GM19328 (cell line): ENCODE measurements around the gene PCID2.
"Not testable (repeated sequence)": the region's sequence is repeated elsewhere in the genome, so short reads cannot be mapped to it uniquely, and the experiment has no call there.

Source experiments
- ATAC-seq: cut with Tn5 transposase; IDR thresholded peaks from one replicate; pipeline ENCODE4 v1.9.1; 2021; ENCODE audit warnings: mild to moderate bottlenecking, moderate library complexity; ENCODE audit not compliant: unreplicated experiment

PCID2 gene

GRCh38 chr13:113208421-113209335, at the start of gene PCID2:
PCID2 (minus strand) TSS chr13:113208669; CDS start chr13:113208634, 35 bp downstream.
- ATAC-seq, result peak; percentile 69

DNA sequence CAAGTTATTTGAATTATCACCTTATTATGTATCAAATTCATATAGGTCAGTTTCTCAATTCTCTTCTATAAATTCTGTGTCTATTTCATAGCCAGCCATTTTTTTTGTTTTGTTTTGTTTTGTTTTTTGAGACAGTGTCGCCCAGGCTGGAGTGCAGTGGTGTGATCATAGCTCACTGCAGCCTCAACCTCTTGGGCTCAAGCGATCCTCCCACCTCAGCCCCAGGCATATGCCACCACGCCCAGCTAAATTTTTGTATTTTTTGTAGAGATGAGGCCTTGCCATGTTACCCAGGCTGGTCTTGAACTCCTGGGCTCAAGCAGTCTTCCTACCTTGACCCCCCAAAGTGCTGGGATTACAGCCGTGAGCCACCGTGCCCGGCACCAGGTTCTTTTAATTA, 49.4 kb upstream of the PCID2 start:
- ATAC-seq, result not testable (repeated sequence)

DNA sequence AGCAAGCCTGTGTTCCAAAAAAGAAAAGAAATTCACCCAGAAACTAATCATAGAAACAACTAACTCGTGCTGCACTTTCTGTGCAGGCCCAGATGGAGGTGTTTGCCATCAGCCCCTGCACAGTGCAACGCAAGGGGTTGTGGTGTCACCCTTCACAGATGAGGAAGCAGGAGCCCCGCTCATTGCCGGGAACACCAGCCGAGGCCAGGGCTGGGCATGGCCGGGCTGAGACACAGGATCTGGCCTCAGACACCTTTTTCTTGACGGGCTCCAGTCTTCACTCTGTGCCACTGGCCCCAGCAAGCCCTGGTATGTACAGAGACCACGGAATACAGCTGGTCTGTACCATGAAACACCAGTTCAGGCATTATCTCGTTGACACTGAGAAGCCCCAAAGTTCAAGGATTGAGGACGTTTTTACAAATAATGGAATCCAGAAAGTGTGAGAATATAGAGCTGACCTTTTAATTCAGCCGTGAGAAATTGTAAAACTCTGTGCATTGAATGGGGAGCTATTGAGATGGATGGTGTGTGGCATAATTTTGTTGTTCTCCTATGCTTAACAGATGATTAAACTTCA, 44.1 kb upstream of the PCID2 start:
- ATAC-seq, result no peak

GRCh38 chr13:113245849-113246796, 37.7 kb upstream of the PCID2 start:
- ATAC-seq, result no peak

GRCh38 chr13:113243847-113244246, 35.4 kb upstream of the PCID2 start:
- ATAC-seq, result no peak

- not testable (repeated sequence) for ATAC-seq
These were observed 33.2 kb upstream of the PCID2 start for GRCh38 chr13:113241623-113242022.

- ATAC-seq, result no peak
These were observed 31.5 kb upstream of the PCID2 start for GRCh38 chr13:113239986-113240385.

DNA sequence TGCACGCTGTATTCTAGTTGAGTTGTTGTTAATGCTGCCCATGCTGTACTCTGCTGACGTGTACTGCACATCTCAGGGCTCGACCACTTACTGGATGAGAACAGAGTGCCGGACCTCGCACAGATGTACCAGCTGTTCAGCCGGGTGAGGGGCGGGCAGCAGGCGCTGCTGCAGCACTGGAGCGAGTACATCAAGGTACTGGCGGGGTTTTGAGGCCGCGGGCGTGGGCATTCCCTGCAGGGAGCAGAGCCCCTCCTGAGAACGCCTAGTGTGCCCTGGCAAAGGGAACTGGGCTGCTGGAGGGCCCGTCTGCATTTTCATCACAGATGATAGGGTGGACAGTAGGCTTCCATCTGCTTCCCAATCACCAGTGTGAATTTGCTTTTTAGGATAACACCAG, 30.9 kb upstream of the PCID2 start:
- no peak for ATAC-seq

- no peak for ATAC-seq
These were observed 30.1 kb upstream of the PCID2 start for GRCh38 chr13:113238536-113238935.

DNA sequence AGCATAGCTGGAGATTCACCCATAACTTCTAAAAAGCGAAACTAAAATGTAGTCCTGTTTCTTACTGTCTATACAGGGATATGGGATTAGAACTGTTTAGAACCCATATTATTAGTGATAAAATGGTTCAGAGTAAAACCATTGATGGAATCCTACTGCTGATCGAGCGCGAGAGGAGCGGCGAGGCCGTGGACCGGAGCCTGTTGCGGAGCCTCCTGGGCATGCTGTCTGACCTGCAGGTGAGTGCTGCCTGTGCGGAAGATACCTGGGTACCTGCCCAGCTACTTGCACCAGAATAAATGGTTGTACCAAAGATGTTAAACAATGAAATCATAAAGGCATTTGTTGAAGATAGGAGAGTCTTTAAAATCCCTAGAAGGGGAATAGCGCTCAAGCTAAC, 24.6 kb upstream of the PCID2 start:
- ATAC-seq, result no peak

DNA sequence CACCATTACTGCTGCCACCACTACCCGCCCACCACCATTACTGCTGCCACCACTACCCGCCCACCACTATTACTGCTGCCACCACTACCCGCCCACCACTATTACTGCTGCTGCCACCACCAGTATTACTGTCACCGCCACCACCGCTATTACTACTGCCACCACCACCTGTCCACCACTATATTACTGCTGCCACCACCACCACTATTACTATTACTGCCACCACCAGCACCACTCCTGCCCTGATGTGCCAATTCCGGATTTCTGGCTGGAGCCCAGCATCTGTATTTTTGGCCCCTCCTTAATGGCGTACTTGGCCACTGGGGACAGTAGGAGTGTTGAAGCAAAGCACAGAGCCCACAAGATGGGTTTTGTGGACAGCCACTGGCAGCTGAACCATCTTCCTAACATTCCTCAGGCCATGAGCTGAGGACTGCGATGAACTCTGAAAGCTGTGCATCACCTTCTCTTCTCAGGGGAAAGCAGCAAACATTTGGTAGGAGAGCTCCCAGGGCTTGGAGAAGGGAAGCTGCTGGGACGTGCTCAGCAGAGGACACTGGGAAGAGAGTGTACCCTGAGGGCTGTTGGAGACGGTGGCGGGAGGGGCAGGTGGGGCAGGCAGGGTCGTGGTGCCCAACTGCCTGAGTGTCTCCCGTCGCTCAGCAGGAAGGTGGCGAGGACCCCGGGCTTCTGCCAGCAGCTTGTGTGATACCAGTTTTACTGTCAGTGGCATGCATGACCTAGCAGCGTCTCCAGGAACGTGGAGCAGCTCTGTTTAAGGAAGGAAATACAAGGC, 23.9 kb upstream of the PCID2 start:
- no peak for ATAC-seq

DNA sequence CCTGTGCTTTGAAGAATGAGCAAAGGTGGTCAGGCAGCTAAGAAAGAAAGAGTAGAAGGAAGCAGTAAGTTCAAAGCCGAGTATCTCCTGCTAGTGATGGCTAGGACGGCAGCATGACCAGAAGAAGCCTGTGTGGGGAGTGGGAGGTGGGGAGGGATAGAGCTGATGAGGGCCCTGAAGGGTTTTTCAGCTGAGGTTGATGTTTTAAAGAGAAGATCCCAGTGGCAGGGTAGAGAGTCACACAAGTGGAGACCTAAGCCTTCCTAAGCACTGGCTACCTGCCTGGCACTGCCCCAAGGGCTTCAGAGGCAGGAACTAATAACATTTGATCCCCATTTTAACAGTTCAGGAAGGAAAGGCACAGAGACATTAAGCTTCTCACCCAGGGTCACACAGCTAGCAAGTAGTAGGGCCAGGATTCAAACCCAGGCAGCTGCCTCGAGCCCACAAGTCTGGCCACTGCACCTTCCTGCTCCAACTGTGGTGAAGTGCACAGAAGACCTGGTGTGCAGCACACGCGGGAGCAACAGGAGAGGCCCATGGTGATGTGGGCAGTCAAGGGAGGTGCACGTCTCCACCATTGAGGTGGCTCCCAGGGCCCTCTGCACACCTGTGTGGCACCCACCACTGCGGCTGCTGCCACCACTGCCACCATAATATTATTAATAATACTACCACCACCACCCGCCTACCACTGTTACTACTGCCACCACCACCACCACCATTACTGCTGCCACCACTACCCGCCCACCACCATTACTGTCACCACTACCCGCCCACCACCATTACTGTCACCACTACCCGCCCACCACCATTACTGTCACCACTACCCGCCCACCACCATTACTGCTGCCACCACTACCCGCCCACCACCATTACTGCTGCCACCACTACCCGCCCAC, 23.1 kb upstream of the PCID2 start:
- ATAC-seq, result no peak

DNA sequence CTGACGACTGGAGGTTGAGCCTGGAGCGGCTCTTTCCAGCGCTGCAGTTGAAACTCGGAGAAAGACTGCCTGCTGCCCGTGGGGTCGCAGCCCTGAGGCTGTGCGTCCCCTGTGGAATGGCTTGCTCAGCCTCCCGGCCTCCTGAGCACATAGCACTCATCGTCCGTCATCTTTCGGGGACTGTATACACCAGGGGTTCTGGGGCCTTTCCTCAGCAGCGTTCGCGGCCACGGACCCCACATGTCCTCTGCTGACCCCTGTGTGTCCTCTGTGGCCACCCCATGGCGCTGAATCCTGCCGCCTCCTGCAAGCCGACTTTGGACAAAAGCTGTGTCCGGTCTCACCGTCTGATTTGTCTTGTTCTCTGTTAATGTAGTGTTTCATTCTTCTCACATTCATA, 21.3 kb upstream of the PCID2 start:
- no peak for ATAC-seq

DNA sequence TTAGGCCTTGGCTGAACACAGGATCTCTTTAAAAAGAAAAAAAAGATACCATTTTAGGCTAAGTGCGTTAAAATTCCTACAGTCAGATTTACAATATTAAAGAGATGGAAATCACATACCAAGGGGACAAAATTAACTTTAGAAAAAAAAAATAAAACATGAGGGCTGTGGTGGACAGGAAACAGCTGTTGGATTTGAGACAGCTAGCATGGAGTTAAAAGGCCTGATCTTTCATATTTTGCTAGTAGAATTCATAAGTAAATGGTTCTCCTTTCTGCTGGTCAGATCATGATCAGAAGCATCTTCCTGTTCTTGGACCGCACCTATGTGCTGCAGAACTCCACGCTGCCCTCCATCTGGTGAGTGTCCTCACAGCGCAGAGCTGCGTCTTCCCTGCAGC, 20.7 kb upstream of the PCID2 start:
- ATAC-seq, result no peak

DNA sequence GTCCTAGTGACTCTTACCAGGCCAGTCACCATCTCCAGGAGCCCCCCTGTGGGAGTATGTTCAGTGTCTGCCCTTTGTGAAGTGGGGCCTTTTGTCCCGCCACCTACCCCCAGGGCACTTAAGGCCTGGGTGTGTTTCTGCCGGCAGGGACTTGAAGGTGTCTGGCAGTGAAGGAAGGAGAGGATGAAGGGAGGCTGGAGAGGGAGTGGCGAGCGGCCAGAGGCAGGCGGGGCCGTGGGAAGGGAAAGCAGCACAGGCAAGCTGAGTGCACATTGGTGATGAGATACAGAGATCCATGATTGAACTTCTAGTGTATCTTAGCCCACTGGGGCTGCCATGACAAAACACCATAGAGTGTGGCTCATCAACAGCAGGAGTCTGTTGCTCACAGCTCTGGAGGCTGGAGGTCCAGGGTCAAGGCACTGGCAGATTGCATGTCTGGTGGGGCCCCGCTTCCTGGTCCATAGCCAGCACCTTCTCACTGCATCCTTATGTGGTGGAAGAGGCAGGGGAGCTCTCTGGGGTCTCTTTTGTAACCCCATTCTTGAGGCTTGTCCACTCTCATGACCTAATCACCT, 18.5 kb upstream of the PCID2 start:
- no peak for ATAC-seq

- ATAC-seq, result no peak
These were observed 17.0 kb upstream of the PCID2 start for GRCh38 chr13:113225515-113225914.

GRCh38 chr13:113224486-113224885, 16.0 kb upstream of the PCID2 start:
- ATAC-seq, result no peak

- no peak for ATAC-seq
These were observed 14.6 kb upstream of the PCID2 start for GRCh38 chr13:113223070-113223469.

- no peak for ATAC-seq
These were observed 12.4 kb upstream of the PCID2 start for GRCh38 chr13:113220877-113221276.
